ENCODE measurements around the gene ADAMTS8.
"Not testable (repeated sequence)": the region's sequence is repeated elsewhere in the genome, so short reads cannot be mapped to it uniquely, and the experiment has no call there.

The ADAMTS8 gene

GRCh38 chr11:130459521-130459920 lies 31.1 kb upstream of the ADAMTS8 start:
- DNase-seq = no peak

- no peak for DNase-seq
Measured at GRCh38 chr11:130458410-130458729, 30.0 kb upstream of the ADAMTS8 start.

- no peak for DNase-seq
Measured at GRCh38 chr11:130457623-130458409, 29.4 kb upstream of the ADAMTS8 start.

- DNase-seq = no peak
Measured at GRCh38 chr11:130456286-130456685, 27.9 kb upstream of the ADAMTS8 start.

GRCh38 chr11:130455483-130456127 lies 27.2 kb upstream of the ADAMTS8 start:
- no peak for DNase-seq

- DNase-seq = no peak
Measured at GRCh38 chr11:130454491-130455252, 26.3 kb upstream of the ADAMTS8 start.

- no peak for DNase-seq
Measured at GRCh38 chr11:130452940-130453339, 24.5 kb upstream of the ADAMTS8 start.

- DNase-seq = no peak
Measured at GRCh38 chr11:130452176-130452575, 23.8 kb upstream of the ADAMTS8 start.

- DNase-seq = no peak
Measured at GRCh38 chr11:130451231-130452019, 23.0 kb upstream of the ADAMTS8 start.

- no peak for DNase-seq
Measured at GRCh38 chr11:130449996-130450769, 21.8 kb upstream of the ADAMTS8 start.

- no peak for DNase-seq
Measured at GRCh38 chr11:130449310-130449990, 21.0 kb upstream of the ADAMTS8 start.

- no peak for DNase-seq
Measured at GRCh38 chr11:130448416-130449309, 20.3 kb upstream of the ADAMTS8 start, which contains the start of gene ADAMTS15. Gene ADAMTS15 (plus strand): TSS chr11:130448645. CDS start chr11:130448974, 329 bp downstream.

GRCh38 chr11:130448039-130448415 lies 19.6 kb upstream of the ADAMTS8 start:
- no peak for DNase-seq

GRCh38 chr11:130445788-130446187 lies 17.4 kb upstream of the ADAMTS8 start:
- no peak for DNase-seq

GRCh38 chr11:130442737-130443136 lies 14.3 kb upstream of the ADAMTS8 start:
- DNase-seq = no peak

- no peak for DNase-seq
Measured at GRCh38 chr11:130441719-130442118, 13.3 kb upstream of the ADAMTS8 start.

GRCh38 chr11:130439876-130440275 lies 11.5 kb upstream of the ADAMTS8 start:
- no peak for DNase-seq

GRCh38 chr11:130439160-130439519 lies 10.7 kb upstream of the ADAMTS8 start:
- no peak for DNase-seq

GRCh38 chr11:130438401-130439159 lies 10.2 kb upstream of the ADAMTS8 start:
- not testable (repeated sequence) for DNase-seq

GRCh38 chr11:130437848-130438247 lies 9.4 kb upstream of the ADAMTS8 start:
- DNase-seq = no peak
